Ascending aorta (tissue), 2 donors: ENCODE measurements around the gene THSD7B. TPM values are rescaled to one million over a fixed set of nuclear protein-coding genes. Genes with fewer than 3 reads are reported as not detected.

ENCODE experiments used
- DNase-seq, 2 donors: peaks; one replicate each; pipeline ENCODE4 v3.0.0-alpha.2; 2019; ENCODE audit warnings: low spot score in 2 of 2
- H3K27ac ChIP-seq, 2 donors: fragments of 200-600 bp; sonication (generic); one replicate each; pipeline ENCODE4 v1.5.1; 2016 to 2017; ENCODE audit warnings: mild to moderate bottlenecking in 1 of 2
- H3K27me3 ChIP-seq: fragments of 200-600 bp; sonication (generic); one replicate; pipeline ENCODE4 v1.5.1; 2017
- H3K36me3 ChIP-seq, 2 donors: fragments of 200-600 bp; sonication (generic); one replicate each; pipeline ENCODE4 v1.5.1; 2016
- H3K4me1 ChIP-seq, 2 donors: fragments of 200-600 bp; sonication (generic); one replicate each; pipeline ENCODE4 v1.5.1; 2016 to 2017; ENCODE audit warnings: mild to moderate bottlenecking in 1 of 2
- H3K4me3 ChIP-seq, 2 donors: fragments of 200-600 bp; sonication (generic); one replicate each; pipeline ENCODE4 v1.5.1; 2016 to 2017; ENCODE audit warnings: mild to moderate bottlenecking in 1 of 2
- H3K9me3 ChIP-seq, 2 donors: fragments of 200-600 bp; sonication (generic); one replicate each; pipeline ENCODE4 v1.5.1; 2016
- CTCF ChIP-seq, 3 experiments: fragments of 200-600 bp in 2 of 3; fragments of 450-650 bp in 1 of 3; sonication (generic) in 2 of 3; IDR thresholded peaks; one replicate each; pipeline ENCODE4 v1.5.1; 2016 to 2019; ENCODE audit warnings: antibody characterized with exemption in 3 of 3, mild to moderate bottlenecking in 1 of 3, moderate library complexity in 1 of 3
- intact Hi-C: fragments of 100-400 bp; cut with DNase I; formaldehyde crosslinking; loops from one replicate; pipeline ENCODE4 v1.15.1; 2023
- total RNA-seq: library from RNA; depleted of rRNA; stranded (reverse); fragments of >200 nt; gene quantifications from one replicate; pipeline ENCODE4 v1.1.0, GENCODE V29; 2016

Gene THSD7B
- total RNA-seq, 1 donor from 2014 or later = not detected

- no peak overlapping the region for H3K4me3 ChIP-seq
- no peak for TF ChIP-seq CTCF (IDR thresholded peaks at IDR 0.05)
- DNase-seq = no peak
- no peaks in the 10 kb centered on the region for H3K36me3 ChIP-seq
- H3K9me3 ChIP-seq = no peaks in the 10 kb centered on the region
- H3K27ac ChIP-seq = no peak overlapping the region
- no peaks in the 10 kb centered on the region for H3K4me1 ChIP-seq
- H3K27me3 ChIP-seq = no peaks in the 10 kb centered on the region
- intact Hi-C loops = no loop called here
Observed at GRCh38 chr2:136823291-136823690, 57.9 kb downstream of the THSD7B start.

- Histone ChIP-seq H3K4me3 (no peak overlapping the region), H3K27me3 (no peaks in the 10 kb centered on the region), H3K27ac (no peak overlapping the region), H3K9me3 (no peaks in the 10 kb centered on the region), H3K4me1 (no peaks in the 10 kb centered on the region), H3K36me3 (no peaks in the 10 kb centered on the region)
- DNase-seq = no peak
- no peak for TF ChIP-seq CTCF (IDR thresholded peaks at IDR 0.05)
- intact Hi-C loops = no loop called here
Observed at GRCh38 chr2:136828162-136828561, 62.8 kb downstream of the THSD7B start.

- H3K4me1 ChIP-seq = no peaks in the 10 kb centered on the region
- intact Hi-C loops = no loop called here
- H3K27ac ChIP-seq = no peak overlapping the region
- H3K27me3 ChIP-seq = no peaks in the 10 kb centered on the region
- no peaks in the 10 kb centered on the region for H3K36me3 ChIP-seq
- H3K4me3 ChIP-seq = no peak overlapping the region
- H3K9me3 ChIP-seq = no peaks in the 10 kb centered on the region
- no peak for DNase-seq
- no peak for TF ChIP-seq CTCF (IDR thresholded peaks at IDR 0.05)
Observed at GRCh38 chr2:136828774-136829173, 63.4 kb downstream of the THSD7B start.

GRCh38 chr2:136844546-136844945 is 79.2 kb downstream of the THSD7B start:
- Histone ChIP-seq H3K4me1 (no peaks in the 10 kb centered on the region), H3K4me3 (no peak overlapping the region), H3K27me3 (no peaks in the 10 kb centered on the region), H3K36me3 (no peaks in the 10 kb centered on the region), H3K9me3 (no peaks in the 10 kb centered on the region), H3K27ac (no peak overlapping the region)
- TF ChIP-seq CTCF (IDR thresholded peaks at IDR 0.05) = no peak
- DNase-seq = no peak
- intact Hi-C loops = no loop called here

- DNase-seq = no peak
- intact Hi-C loops = no loop called here
- no peak for TF ChIP-seq CTCF (IDR thresholded peaks at IDR 0.05)
- H3K27ac ChIP-seq = no peak overlapping the region
- H3K27me3 ChIP-seq = no peaks in the 10 kb centered on the region
- H3K4me3 ChIP-seq = no peak overlapping the region
- no peaks in the 10 kb centered on the region for H3K36me3 ChIP-seq
- H3K4me1 ChIP-seq = no peaks in the 10 kb centered on the region
- no peaks in the 10 kb centered on the region for H3K9me3 ChIP-seq
Observed at GRCh38 chr2:136858656-136859055, 93.3 kb downstream of the THSD7B start.

GRCh38 chr2:136860443-136860958 is 95.2 kb downstream of the THSD7B start:
- intact Hi-C loops = loop anchor here (5.0 kb wide), 1 partner anchor 208 kb away; no protein-coding TSS in a partner anchor
- DNase-seq = no peak
- H3K4me3 ChIP-seq = no peak overlapping the region
- no peaks in the 10 kb centered on the region for H3K27me3 ChIP-seq
- no peak for TF ChIP-seq CTCF (IDR thresholded peaks at IDR 0.05)
- H3K4me1 ChIP-seq = no peaks in the 10 kb centered on the region
- no peaks in the 10 kb centered on the region for H3K9me3 ChIP-seq
- no peaks in the 10 kb centered on the region for H3K36me3 ChIP-seq
- no peak overlapping the region for H3K27ac ChIP-seq
